Spleen (tissue), 11 donors: ENCODE results near the gene SLC5A12. TPM values are rescaled to one million over a fixed set of nuclear protein-coding genes. Genes with fewer than 3 reads are reported as not detected.

Experiments used
- DNase-seq: peaks from one replicate; pipeline ENCODE4 v3.0.0-alpha.2; 2020
- H3K27ac ChIP-seq, 8 donors: fragments of 200-600 bp; sonication (generic) in 7 of 8; 1 replicate in 4 of 8; 2 replicates in 4 of 8; pipeline versions ENCODE4 v1.5.0 to v1.8.0; 2016 to 2021; ENCODE audit warnings: inconsistent platforms in 4 of 8, mild to moderate bottlenecking in 4 of 8, moderate library complexity in 1 of 8
- H3K27me3 ChIP-seq, 7 donors: fragments of 200-600 bp; sonication (generic) in 6 of 7; replicated peaks in 1 of 7; 1 replicate in 4 of 7; 2 replicates in 3 of 7; pipeline versions ENCODE4 v1.5.0 to v1.8.0; 2016 to 2021; ENCODE audit warnings: inconsistent platforms in 3 of 7, mild to moderate bottlenecking in 1 of 7
- H3K36me3 ChIP-seq, 6 donors: fragments of 200-600 bp; sonication (generic) in 5 of 6; 1 replicate in 4 of 6; 2 replicates in 2 of 6; pipeline versions ENCODE4 v1.5.0 to v1.8.0; 2016 to 2021; ENCODE audit warnings: inconsistent platforms in 2 of 6
- H3K4me1 ChIP-seq, 6 donors: fragments of 200-600 bp; sonication (generic) in 5 of 6; 1 replicate in 3 of 6; 2 replicates in 3 of 6; pipeline versions ENCODE4 v1.5.0 to v1.8.0; 2016 to 2021; ENCODE audit warnings: inconsistent platforms in 3 of 6
- H3K4me3 ChIP-seq, 8 donors: fragments of 200-600 bp; sonication (generic) in 7 of 8; 1 replicate in 4 of 8; 2 replicates in 4 of 8; pipeline versions ENCODE4 v1.5.0 to v1.8.0; 2016 to 2021; ENCODE audit warnings: inconsistent platforms in 4 of 8, mild to moderate bottlenecking in 4 of 8, moderate library complexity in 2 of 8
- H3K9me3 ChIP-seq, 8 donors: fragments of 200-600 bp; sonication (generic) in 7 of 8; 1 replicate in 4 of 8; 2 replicates in 4 of 8; pipeline versions ENCODE4 v1.5.0 to v1.8.0; 2016 to 2021; ENCODE audit warnings: inconsistent platforms in 4 of 8
- CTCF ChIP-seq, 11 experiments: fragments of 200-600 bp in 7 of 11; fragments of 450-650 bp in 4 of 11; sonication (generic) in 4 of 11; IDR thresholded peaks in 8 of 11; conservative IDR thresholded peaks in 3 of 11; 1 replicate in 7 of 11; 2 replicates in 4 of 11; pipeline versions ENCODE4 v1.4.0 to v1.8.0; 2016 to 2021; ENCODE audit warnings: antibody characterized with exemption in 11 of 11, inconsistent platforms in 4 of 11, mild to moderate bottlenecking in 1 of 11
- POLR2A ChIP-seq, 3 donors: fragments of 450-650 bp; IDR thresholded peaks; one replicate each; pipeline ENCODE4 v1.5.1; 2017; ENCODE audit warnings: antibody characterized with exemption in 3 of 3, mild to moderate bottlenecking in 1 of 3
- POLR2AphosphoS5 ChIP-seq, 3 donors: sonication (generic); formaldehyde crosslinking; IDR thresholded peaks; one replicate each; pipeline ENCODE4 v1.5.1; 2017; ENCODE audit warnings: antibody characterized with exemption in 3 of 3
- WGBS, 5 donors: extraction: QIAGEN DNeasy Blood & Tissue Kit in 3 of 5; methylation state at CpG; one replicate each; pipeline versions ENCODE4 v1.1.5 to v1.1.7; 2013 to 2018; 5-methylcytosine and 5-hydroxymethylcytosine counted together
- intact Hi-C: fragments of 100-400 bp; cut with DNase I; formaldehyde crosslinking; loops from one replicate; pipeline ENCODE4 v1.15.0; 2023; ENCODE audit warnings: low total_unique reads
- polyA plus RNA-seq, 3 donors: library from polyadenylated mRNA; stranded (reverse); fragments of 200-250 nt; gene quantifications; one replicate each; pipeline ENCODE4 v1.2.1, GENCODE V29; 2013
- total RNA-seq, 7 donors: library from RNA; depleted of rRNA in 3 of 7; stranded (reverse); fragments of >200 nt in 3 of 7; fragmentation: NEBNext Ultra II Directional in 4 of 7; extraction: Animal tissue kit (Norgen Biotek cat#: 25700) in 4 of 7; gene quantifications; one replicate each; pipeline versions ENCODE4 v1.1.0 to v1.2.1, GENCODE V29; 2016 to 2021
- donor health status: healthy with polysubstance abuse.
- donor health status: DM: no; HTN: no; CAD: no; lungs with moderate emphysema.
- donor health status: DM: no; HTN: no; CAD: no.
- donor health status: Bipolar disorder and iron deficiency.
- donor health status: healthy.
- donor health status: DM: no; HTN: no; CAD: no.
- donor health status: DM: yes; HTN: yes; CAD: no.

SLC5A12 gene
- total and polyA plus RNA-seq, 10 donors, result 0.05 to 1.3 (median 0.54) TPM; not detected in 3

GRCh38 chr11:26726960-26727359 is 5.1 kb upstream of the SLC5A12 start:
- H3K4me3 ChIP-seq, result no peak overlapping the region
- WGBS, 5 donors, result 70 to 82% (median 82%) methylated on average over 3 of the region's 3 CpGs
- H3K27ac ChIP-seq, result no peak overlapping the region
- H3K9me3 ChIP-seq, result peaks cover 0 to 4% (median 0%) of the 10 kb centered on the region in 8 donors
- intact Hi-C loops, result no loop called here
- no peaks in the 10 kb centered on the region for H3K4me1 ChIP-seq
- no peak for DNase-seq
- H3K27me3 ChIP-seq, result no peaks in the 10 kb centered on the region
- TF ChIP-seq POLR2AphosphoS5 (IDR thresholded peaks at IDR 0.05), result no peak
- TF ChIP-seq POLR2A (IDR thresholded peaks at IDR 0.05), result no peak
- TF ChIP-seq CTCF (IDR thresholded peaks at IDR 0.05 in 8 of 11, conservative IDR thresholded peaks at IDR 0.05 in 3 of 11), result no peak
- H3K36me3 ChIP-seq, result no peaks in the 10 kb centered on the region

DNA sequence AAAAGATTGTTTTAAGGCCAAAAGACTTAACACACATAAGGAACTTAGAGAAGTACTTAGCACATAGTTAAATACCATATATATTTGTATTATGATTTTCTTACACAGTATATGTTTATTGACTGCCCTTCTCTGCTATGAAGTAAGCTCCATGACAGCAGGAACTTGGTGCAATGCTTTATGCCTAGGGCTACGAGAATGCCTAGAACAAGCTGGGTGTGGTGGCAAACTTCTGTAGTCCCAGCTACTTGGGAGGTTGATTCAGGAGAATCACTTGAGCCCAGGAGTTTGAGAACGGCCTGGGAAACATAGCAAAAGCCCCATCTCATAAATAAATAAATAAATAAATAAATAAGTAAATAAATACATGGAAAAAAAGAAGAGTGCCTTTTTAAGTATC is 1.9 kb downstream of the SLC5A12 start:
- Histone ChIP-seq H3K9me3 (peaks cover 0 to 4% (median 0%) of the 10 kb centered on the region in 8 donors), H3K4me3 (no peak overlapping the region), H3K27me3 (no peaks in the 10 kb centered on the region), H3K4me1 (no peaks in the 10 kb centered on the region), H3K27ac (no peak overlapping the region), H3K36me3 (no peaks in the 10 kb centered on the region)
- DNase-seq, result no peak
- TF ChIP-seq CTCF (IDR thresholded peaks at IDR 0.05 in 8 of 11, conservative IDR thresholded peaks at IDR 0.05 in 3 of 11), result no peak
- TF ChIP-seq POLR2AphosphoS5 (IDR thresholded peaks at IDR 0.05), result no peak
- no peak for TF ChIP-seq POLR2A (IDR thresholded peaks at IDR 0.05)
- 62 to 78% (median 64%) methylated on average over 2 of the region's 2 CpGs for WGBS, 5 donors
- intact Hi-C loops, result no loop called here

GRCh38 chr11:26719289-26719973 is 2.4 kb downstream of the SLC5A12 start:
- TF ChIP-seq CTCF (IDR thresholded peaks at IDR 0.05 in 8 of 11, conservative IDR thresholded peaks at IDR 0.05 in 3 of 11) (no peak), POLR2A (IDR thresholded peaks at IDR 0.05) (no peak), POLR2AphosphoS5 (IDR thresholded peaks at IDR 0.05) (no peak)
- no peaks in the 10 kb centered on the region for H3K27me3 ChIP-seq
- DNase-seq, result no peak
- H3K4me1 ChIP-seq, result no peaks in the 10 kb centered on the region
- intact Hi-C loops, result no loop called here
- H3K36me3 ChIP-seq, result no peaks in the 10 kb centered on the region
- H3K4me3 ChIP-seq, result no peak overlapping the region
- 61 to 91% (median 85%) methylated on average over 2 of the region's 2 CpGs for WGBS, 5 donors
- no peak overlapping the region for H3K27ac ChIP-seq
- peaks cover 0 to under 1% (median 0%) of the 10 kb centered on the region in 8 donors for H3K9me3 ChIP-seq

DNA sequence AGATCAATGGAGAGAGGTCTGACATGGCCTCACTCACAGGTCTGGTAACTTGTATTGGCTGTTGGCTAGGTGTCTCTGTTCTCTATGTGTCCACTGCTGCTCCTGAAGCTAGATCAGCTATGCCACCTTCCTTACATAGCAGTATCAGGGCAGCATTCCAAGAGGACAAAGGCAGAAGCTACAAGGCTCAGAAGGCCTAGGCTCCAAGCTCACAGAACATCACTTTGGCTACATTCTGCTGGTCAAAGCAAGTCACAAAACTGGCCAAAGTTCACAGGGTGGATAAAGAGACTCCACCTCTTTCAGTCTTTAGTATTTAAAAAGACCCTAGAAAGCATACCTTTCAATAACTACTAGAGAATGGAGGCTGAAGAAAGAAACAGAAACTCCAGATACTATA is 4.1 kb downstream of the SLC5A12 start:
- no peaks in the 10 kb centered on the region for H3K9me3 ChIP-seq
- H3K4me3 ChIP-seq, result no peak overlapping the region
- TF ChIP-seq POLR2AphosphoS5 (IDR thresholded peaks at IDR 0.05) (no peak), POLR2A (IDR thresholded peaks at IDR 0.05) (no peak), CTCF (IDR thresholded peaks at IDR 0.05 in 8 of 11, conservative IDR thresholded peaks at IDR 0.05 in 3 of 11) (no peak)
- no peaks in the 10 kb centered on the region for H3K27me3 ChIP-seq
- intact Hi-C loops, result no loop called here
- DNase-seq, result no peak
- H3K4me1 ChIP-seq, result no peaks in the 10 kb centered on the region
- H3K36me3 ChIP-seq, result no peaks in the 10 kb centered on the region
- no peak overlapping the region for H3K27ac ChIP-seq
